Heart left ventricle (tissue), 13 donors: Measurements from ENCODE around the gene TMEM107.

ENCODE experiments used
- CTCF ChIP-seq, 12 donors: fragments of 200-600 bp; sonication (generic) in 4 of 12; IDR thresholded peaks; one replicate each; pipeline versions ENCODE4 v1.5.0 to v1.8.0; 2018 to 2022; ENCODE audit warnings: antibody characterized with exemption in 12 of 12, mild to moderate bottlenecking in 5 of 12
- POLR2A ChIP-seq, 2 donors: fragments of 450-650 bp; IDR thresholded peaks; one replicate each; pipeline ENCODE4 v1.6.1; 2017; ENCODE audit warnings: antibody characterized with exemption in 2 of 2, mild to moderate bottlenecking in 2 of 2, moderate library complexity in 2 of 2
- donor health status: ischemic (EF 13 %, LVEDD 7.1; RV severe dilation, severe dysfunction).
- donor health status: DM: no; HTN: yes; CAD: no.
- donor health status: DM: no; HTN: no; CAD: no.
- donor health status: ischemic (EF 25% LVEDD 6.9; RV normal size, moderate dysfunction).
- donor health status: ischemic (EF 25% LVEDD 5.7; RV mildly dilated, moderate dysfunction).
- donor health status: ischemic (EF 35%, LVEDD 5.7; RV mildly dilated, moderate dysfunction).
- donor health status: nonischemic (EF 11% LVEDD 7.7; RV severe dilation, severe dysfunction).
- donor health status: DM: yes; HTN: yes; CAD: no.
- donor health status: PGD.
- donor health status: ischemic (EF 29% LVEDD 5.4; RV normal size, mild dysfunction).
- donor health status: nonischemic (EF 23%, LVEDD 6.1; RV moderate dilation, normal function).

GRCh38 chr17:8144401-8145231 lies 31.6 kb downstream of the TMEM107 start:
- TF ChIP-seq CTCF (IDR thresholded peaks at IDR 0.05) = no peak
- TF ChIP-seq POLR2A (IDR thresholded peaks at IDR 0.05) = no peak
